ENCODE data around the gene RAB22A.

DNA sequence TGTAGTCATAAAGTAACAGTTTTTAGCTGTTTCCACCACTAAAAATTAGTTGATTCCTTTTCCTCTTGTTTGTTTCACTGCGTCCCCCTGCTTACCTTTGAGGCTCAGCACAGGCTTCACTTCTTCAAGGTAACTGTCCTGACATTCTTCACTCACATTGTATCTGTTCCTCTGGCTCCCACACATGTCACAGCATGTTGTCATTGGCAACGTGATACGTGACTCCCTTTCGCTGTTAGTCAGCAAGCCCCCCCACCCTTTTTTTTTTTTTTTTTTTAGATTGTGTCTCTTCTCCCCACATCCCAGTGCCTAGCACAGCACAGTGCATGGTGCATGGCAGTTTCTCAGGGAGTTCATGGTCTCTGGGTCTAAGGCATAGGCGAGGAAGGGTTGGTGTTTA, 92.8 kb downstream of the RAB22A start:
- TF ChIP-seq, protein P1, sequence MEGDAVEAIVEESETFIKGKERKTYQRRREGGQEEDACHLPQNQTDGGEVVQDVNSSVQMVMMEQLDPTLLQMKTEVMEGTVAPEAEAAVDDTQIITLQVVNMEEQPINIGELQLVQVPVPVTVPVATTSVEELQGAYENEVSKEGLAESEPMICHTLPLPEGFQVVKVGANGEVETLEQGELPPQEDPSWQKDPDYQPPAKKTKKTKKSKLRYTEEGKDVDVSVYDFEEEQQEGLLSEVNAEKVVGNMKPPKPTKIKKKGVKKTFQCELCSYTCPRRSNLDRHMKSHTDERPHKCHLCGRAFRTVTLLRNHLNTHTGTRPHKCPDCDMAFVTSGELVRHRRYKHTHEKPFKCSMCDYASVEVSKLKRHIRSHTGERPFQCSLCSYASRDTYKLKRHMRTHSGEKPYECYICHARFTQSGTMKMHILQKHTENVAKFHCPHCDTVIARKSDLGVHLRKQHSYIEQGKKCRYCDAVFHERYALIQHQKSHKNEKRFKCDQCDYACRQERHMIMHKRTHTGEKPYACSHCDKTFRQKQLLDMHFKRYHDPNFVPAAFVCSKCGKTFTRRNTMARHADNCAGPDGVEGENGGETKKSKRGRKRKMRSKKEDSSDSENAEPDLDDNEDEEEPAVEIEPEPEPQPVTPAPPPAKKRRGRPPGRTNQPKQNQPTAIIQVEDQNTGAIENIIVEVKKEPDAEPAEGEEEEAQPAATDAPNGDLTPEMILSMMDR (IDR thresholded peaks at IDR 0.05), result no peak
- no peak for TF ChIP-seq POLR2A (IDR thresholded peaks at IDR 0.05)
